ENCODE data around the gene UTP14C.

- TF ChIP-seq, protein P1, sequence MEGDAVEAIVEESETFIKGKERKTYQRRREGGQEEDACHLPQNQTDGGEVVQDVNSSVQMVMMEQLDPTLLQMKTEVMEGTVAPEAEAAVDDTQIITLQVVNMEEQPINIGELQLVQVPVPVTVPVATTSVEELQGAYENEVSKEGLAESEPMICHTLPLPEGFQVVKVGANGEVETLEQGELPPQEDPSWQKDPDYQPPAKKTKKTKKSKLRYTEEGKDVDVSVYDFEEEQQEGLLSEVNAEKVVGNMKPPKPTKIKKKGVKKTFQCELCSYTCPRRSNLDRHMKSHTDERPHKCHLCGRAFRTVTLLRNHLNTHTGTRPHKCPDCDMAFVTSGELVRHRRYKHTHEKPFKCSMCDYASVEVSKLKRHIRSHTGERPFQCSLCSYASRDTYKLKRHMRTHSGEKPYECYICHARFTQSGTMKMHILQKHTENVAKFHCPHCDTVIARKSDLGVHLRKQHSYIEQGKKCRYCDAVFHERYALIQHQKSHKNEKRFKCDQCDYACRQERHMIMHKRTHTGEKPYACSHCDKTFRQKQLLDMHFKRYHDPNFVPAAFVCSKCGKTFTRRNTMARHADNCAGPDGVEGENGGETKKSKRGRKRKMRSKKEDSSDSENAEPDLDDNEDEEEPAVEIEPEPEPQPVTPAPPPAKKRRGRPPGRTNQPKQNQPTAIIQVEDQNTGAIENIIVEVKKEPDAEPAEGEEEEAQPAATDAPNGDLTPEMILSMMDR (IDR thresholded peaks at IDR 0.05; ENCODE audit: insufficient read depth, low read depth, low read length) = no peak
- no peak for TF ChIP-seq EZH2 (IDR thresholded peaks at IDR 0.05; ENCODE audit: insufficient read depth, low read length)
Measured at GRCh38 chr13:51997641-51998330, 26.7 kb upstream of the UTP14C start.
